Skeletal muscle satellite cell (primary cell): Measurements from ENCODE around the gene TMEM38A.
"Not testable (repeated sequence)": the region's sequence is repeated elsewhere in the genome, so short reads cannot be mapped to it uniquely, and the experiment has no call there.

Experiments used
- H3K27me3 ChIP-seq: 2 replicates; pipeline ENCODE4 v1.7.0; 2013; ENCODE audit warnings: low read length; ENCODE audit not compliant: control insufficient read depth, insufficient read depth
- H3K36me3 ChIP-seq: 2 replicates; pipeline ENCODE4 v1.7.0; 2013; ENCODE audit warnings: mild to moderate bottlenecking, control low read depth, low read length; ENCODE audit not compliant: insufficient read depth
- H3K4me1 ChIP-seq: 2 replicates; pipeline ENCODE4 v1.7.0; 2013; ENCODE audit warnings: low read length; ENCODE audit not compliant: control insufficient read depth, insufficient read depth
- H3K4me2 ChIP-seq: 2 replicates; pipeline ENCODE4 v1.7.0; 2013; ENCODE audit warnings: mild to moderate bottlenecking, low read length
- H3K4me3 ChIP-seq: 2 replicates; pipeline ENCODE4 v1.7.0; 2013; ENCODE audit warnings: low read length
- H3K9ac ChIP-seq: 2 replicates; pipeline ENCODE4 v1.7.0; 2013; ENCODE audit warnings: mild to moderate bottlenecking, low read depth, low read length, moderate library complexity
- H3K9me3 ChIP-seq: replicated peaks from 2 replicates; pipeline ENCODE4 v1.7.0; 2013; ENCODE audit warnings: mild to moderate bottlenecking, control low read depth, low read length

TMEM38A gene

DNA sequence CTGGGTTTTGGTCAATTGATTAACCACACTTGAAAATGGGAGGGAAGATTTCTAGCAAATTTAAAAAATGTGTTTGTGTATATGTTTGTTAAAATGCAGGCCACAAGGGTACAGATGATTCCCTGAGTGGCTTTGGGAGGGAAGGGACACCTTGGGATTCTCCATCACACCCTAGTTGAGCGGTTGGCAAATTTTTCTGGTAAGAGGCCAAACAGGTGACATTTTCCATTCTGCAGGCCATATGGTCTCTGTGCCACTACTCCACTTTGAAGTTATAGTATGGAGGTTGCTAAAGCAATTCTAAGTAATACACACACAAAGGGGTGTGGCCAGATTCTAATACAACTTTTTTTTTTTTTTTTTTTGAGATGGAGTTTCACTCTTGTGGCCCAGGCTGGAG is 20.0 kb upstream of the TMEM38A start:
- no peak overlapping the region for H3K9ac ChIP-seq
- no peaks in the 10 kb centered on the region for H3K4me1 ChIP-seq
- no peaks in the 10 kb centered on the region for H3K27me3 ChIP-seq
- H3K4me3 ChIP-seq, result no peak overlapping the region
- no peaks in the 10 kb centered on the region for H3K9me3 ChIP-seq
- peaks cover 49% of the 10 kb centered on the region for H3K36me3 ChIP-seq
- no peak overlapping the region for H3K4me2 ChIP-seq

- H3K9ac ChIP-seq, result no peak overlapping the region
- no peak overlapping the region for H3K4me3 ChIP-seq
- no peaks in the 10 kb centered on the region for H3K9me3 ChIP-seq
- H3K27me3 ChIP-seq, result no peaks in the 10 kb centered on the region
- no peaks in the 10 kb centered on the region for H3K4me1 ChIP-seq
- H3K36me3 ChIP-seq, result peaks cover 53% of the 10 kb centered on the region
- H3K4me2 ChIP-seq, result no peak overlapping the region
Measured at GRCh38 chr19:16641695-16642094, 19.2 kb upstream of the TMEM38A start.

DNA sequence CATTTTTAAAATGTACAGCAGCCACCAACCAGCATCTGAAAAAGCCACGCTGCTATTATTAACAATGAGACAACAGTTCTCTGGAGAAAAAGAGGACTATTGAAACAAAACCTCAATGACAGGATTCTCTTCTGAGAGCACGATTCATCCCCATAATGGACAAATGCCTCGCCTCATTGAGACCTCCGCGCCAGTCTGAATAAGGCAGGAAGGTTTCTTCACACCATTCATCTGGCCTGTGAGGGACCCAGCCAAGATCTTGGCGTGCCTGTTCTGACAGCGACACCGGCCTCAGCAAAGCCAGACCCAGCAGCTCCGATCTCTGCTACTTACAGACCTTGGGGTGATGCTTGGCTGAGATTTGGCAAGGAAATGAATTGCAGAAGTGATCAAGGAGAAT is 15.8 kb upstream of the TMEM38A start:
- no peak overlapping the region for H3K9ac ChIP-seq
- no peak overlapping the region for H3K4me3 ChIP-seq
- H3K27me3 ChIP-seq, result no peaks in the 10 kb centered on the region
- peaks cover 61% of the 10 kb centered on the region for H3K36me3 ChIP-seq
- no peak overlapping the region for H3K4me2 ChIP-seq
- H3K9me3 ChIP-seq, result no peaks in the 10 kb centered on the region
- H3K4me1 ChIP-seq, result no peaks in the 10 kb centered on the region

DNA sequence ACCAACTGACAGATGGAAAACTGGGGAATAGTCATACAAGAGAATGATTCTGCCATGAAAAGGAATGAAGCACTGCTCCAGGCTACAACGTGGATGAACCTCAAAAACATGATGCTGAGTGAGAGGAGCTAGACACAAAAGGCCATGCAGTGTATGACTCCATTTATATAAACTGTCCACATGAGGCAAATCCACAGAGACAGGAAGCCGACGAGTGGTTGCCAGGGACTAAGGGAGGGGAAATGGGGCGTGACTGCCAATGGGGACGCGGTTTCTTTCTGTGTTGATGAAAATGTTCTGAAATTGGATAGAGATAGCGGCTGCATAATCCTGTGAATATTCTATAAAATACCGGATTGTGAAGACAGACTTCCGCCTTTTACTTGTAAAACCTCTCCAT is 11.2 kb upstream of the TMEM38A start:
- no peaks in the 10 kb centered on the region for H3K4me1 ChIP-seq
- H3K36me3 ChIP-seq, result peaks cover 74% of the 10 kb centered on the region
- H3K4me2 ChIP-seq, result peak overlapping the region; percentile 14
- H3K4me3 ChIP-seq, result no peak overlapping the region
- H3K9me3 ChIP-seq, result no peaks in the 10 kb centered on the region
- H3K27me3 ChIP-seq, result no peaks in the 10 kb centered on the region
- H3K9ac ChIP-seq, result no peak overlapping the region

DNA sequence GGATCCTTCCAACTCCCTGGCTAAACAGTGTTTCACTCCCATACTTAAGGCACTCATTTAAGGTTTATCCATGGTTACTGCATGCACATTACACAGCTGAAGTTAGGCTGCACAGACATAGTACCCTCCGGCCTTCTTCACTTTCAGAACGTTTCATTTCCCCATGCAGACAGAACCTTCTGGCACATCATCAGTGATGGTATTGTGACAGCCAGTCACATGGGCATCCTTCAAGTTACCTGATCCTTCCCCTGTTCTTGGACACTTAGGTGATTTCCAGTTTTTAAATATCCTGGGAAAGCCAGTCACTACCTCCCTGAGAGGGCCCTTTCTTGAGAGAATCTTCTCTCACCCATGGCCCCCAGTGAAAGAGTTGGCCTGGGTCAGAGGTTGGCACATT is 10.1 kb upstream of the TMEM38A start:
- no peaks in the 10 kb centered on the region for H3K27me3 ChIP-seq
- H3K9ac ChIP-seq, result no peak overlapping the region
- no peak overlapping the region for H3K4me2 ChIP-seq
- H3K36me3 ChIP-seq, result peaks cover 72% of the 10 kb centered on the region
- no peaks in the 10 kb centered on the region for H3K9me3 ChIP-seq
- H3K4me3 ChIP-seq, result no peak overlapping the region
- H3K4me1 ChIP-seq, result no peaks in the 10 kb centered on the region

DNA sequence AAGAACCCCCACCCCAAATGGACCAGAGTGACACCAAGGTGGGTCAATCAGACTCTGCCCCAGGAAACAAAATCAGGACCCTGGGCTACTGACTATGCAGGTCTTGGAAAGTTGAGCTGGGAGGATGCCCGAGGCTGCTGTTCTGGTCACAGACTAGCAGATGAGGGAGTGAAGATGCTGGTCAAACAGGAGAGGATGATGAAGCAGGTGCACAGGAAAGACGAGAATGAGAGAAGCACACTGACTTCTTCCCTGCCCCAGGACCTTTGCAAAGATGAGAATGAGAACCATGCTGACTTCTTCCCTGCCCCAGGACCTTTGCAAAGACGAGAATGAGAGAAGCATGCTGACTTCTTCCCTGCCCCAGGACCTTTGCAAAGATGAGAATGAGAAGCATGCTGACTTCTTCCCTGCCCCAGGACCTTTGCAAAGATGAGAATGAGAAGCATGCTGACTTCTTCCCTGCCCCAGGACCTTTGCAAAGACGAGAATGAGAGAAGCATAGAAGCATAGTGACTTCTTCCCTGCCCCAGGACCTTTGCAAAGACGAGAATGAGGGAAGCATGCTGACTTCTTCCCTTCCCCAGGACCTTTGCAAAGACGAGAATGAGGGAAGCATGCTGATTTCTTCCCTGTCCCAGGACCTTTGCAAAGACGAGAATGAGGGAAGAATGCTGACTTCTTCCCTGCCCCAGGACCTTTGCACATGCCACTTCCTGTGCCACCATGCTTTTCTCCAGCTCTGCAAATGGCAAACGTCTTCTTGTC is 9.3 kb upstream of the TMEM38A start:
- not testable (repeated sequence) for H3K4me3 ChIP-seq, H3K4me2 ChIP-seq, H3K27me3 ChIP-seq, H3K9ac ChIP-seq, H3K4me1 ChIP-seq, H3K9me3 ChIP-seq
- H3K36me3 ChIP-seq, result peaks cover 73% of the 10 kb centered on the region

DNA sequence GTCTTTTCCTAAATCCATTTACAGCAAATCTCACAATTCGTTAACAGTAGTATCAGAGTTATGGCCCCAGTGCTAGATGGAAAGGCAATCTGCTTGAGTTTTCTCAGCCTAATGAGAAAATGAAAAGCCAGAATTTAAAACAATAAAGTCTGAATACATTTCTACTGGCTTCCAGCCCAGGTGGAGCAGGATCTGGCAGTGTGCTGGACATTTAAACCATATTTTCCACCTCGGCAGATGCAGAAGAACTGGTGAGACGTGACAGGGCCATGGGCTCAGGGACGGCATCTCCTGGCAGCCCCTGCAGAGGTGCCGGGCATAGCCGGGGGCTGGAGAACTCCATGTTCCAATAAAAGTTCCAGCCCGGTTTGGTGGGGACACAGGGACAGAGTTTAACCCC is 8.1 kb upstream of the TMEM38A start:
- Histone ChIP-seq H3K4me2 (no peak overlapping the region), H3K9me3 (no peaks in the 10 kb centered on the region), H3K4me1 (no peaks in the 10 kb centered on the region), H3K27me3 (no peaks in the 10 kb centered on the region), H3K36me3 (peaks cover 75% of the 10 kb centered on the region), H3K9ac (no peak overlapping the region), H3K4me3 (no peak overlapping the region)

DNA sequence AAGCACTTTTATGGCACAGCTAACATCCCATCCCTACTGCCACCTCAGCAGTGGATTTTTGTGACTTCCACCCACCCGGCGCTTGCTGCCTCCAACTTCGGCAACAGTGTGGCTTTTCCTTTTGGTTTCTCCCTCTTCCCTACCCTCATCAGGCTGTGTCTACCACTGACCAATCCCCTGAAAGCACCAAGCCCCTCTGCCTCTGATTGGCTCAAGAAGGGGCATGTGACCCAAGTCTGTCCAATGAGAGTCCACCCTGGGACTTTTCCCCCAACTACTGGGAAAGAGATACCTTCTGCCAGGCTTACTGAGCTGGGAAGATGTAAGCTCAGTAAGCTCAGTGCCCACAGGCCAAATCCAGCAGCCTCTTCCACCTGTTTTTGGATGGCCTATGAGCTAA is 6.8 kb upstream of the TMEM38A start:
- H3K4me1 ChIP-seq, result peaks cover 5% of the 10 kb centered on the region
- H3K4me3 ChIP-seq, result no peak overlapping the region
- no peaks in the 10 kb centered on the region for H3K9me3 ChIP-seq
- H3K36me3 ChIP-seq, result peaks cover 83% of the 10 kb centered on the region
- H3K4me2 ChIP-seq, result no peak overlapping the region
- H3K27me3 ChIP-seq, result no peaks in the 10 kb centered on the region
- no peak overlapping the region for H3K9ac ChIP-seq

DNA sequence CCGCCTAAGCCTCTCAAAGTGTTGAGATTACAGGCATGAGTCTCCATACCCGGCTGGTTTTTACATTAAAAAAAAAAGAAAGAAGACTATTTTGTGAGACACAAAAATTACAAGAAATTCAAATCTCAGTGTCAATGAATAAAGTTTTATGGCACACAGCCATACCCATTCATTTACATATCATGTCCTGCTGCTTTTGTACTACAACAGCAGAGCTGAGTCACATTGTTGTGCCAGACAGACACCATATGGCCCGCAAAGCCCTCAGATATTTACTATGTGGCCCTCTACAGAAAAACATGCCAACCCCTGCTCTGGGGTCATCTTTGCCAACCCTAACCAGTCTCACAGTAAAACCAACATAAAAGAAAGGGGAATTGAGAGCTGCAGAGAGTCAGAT is 6.3 kb upstream of the TMEM38A start:
- Histone ChIP-seq H3K36me3 (peaks cover 79% of the 10 kb centered on the region), H3K27me3 (no peaks in the 10 kb centered on the region), H3K9ac (no peak overlapping the region), H3K9me3 (no peaks in the 10 kb centered on the region), H3K4me2 (no peak overlapping the region), H3K4me1 (peaks cover 5% of the 10 kb centered on the region), H3K4me3 (no peak overlapping the region)

DNA sequence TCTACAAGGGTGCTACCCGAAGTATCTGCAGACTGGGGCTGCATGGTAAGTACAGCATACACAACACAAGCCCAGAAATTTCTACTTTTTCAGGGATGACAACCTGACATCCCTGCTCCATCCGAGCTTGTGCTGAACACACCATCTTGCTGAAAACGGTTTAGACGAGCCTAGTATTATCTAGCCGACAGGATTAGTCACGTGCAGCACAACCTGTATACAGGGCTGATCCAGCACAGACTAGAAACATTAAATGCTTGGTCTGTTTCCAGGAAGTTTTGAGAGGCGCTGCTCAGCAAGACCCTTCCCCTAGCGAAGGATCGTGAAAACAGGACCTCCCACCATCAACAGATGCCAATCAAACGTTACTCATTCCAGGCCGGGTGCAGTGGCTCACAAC is 5.2 kb upstream of the TMEM38A start:
- H3K4me3 ChIP-seq, result no peak overlapping the region
- H3K36me3 ChIP-seq, result peaks cover 77% of the 10 kb centered on the region

GRCh38 chr19:16657384-16657783 is 3.6 kb upstream of the TMEM38A start:
- peak overlapping the region; percentile 18 for H3K9ac ChIP-seq
- H3K4me2 ChIP-seq, result no peak overlapping the region
- peaks cover 16% of the 10 kb centered on the region for H3K4me1 ChIP-seq
- no peaks in the 10 kb centered on the region for H3K9me3 ChIP-seq
- no peaks in the 10 kb centered on the region for H3K27me3 ChIP-seq
- no peak overlapping the region for H3K4me3 ChIP-seq
- peaks cover 61% of the 10 kb centered on the region for H3K36me3 ChIP-seq

More for the DNA sequence above, 5.2 kb upstream of the TMEM38A start:
- Histone ChIP-seq H3K4me2 (no peak overlapping the region), H3K4me1 (peaks cover 10% of the 10 kb centered on the region), H3K27me3 (no peaks in the 10 kb centered on the region), H3K9ac (no peak overlapping the region), H3K9me3 (no peaks in the 10 kb centered on the region)

GRCh38 chr19:16659464-16659831 is 1.5 kb upstream of the TMEM38A start:
- H3K4me2 ChIP-seq, result peak overlapping the region; percentile 99
- peaks cover 16% of the 10 kb centered on the region for H3K4me1 ChIP-seq
- H3K9me3 ChIP-seq, result no peaks in the 10 kb centered on the region
- no peaks in the 10 kb centered on the region for H3K27me3 ChIP-seq
- peak overlapping the region; percentile 96 for H3K9ac ChIP-seq
- peaks cover 42% of the 10 kb centered on the region for H3K36me3 ChIP-seq
- H3K4me3 ChIP-seq, result peak overlapping the region; percentile 98
